Stimulated activated CD8-positive, alpha-beta memory T cell treated with anti-CD3 and anti-CD28 coated beads, Interleukin-12 subunit alpha, Interleukin-12 subunit beta, amount 100 ng/mL, for 1 hour (primary cell): ENCODE results near the gene CCDC30.

ENCODE experiments used
- DNase-seq: peaks from one replicate; pipeline ENCODE4 v3.0.0-alpha.2; 2020; ENCODE audit warnings: low read depth

CCDC30 gene

DNA sequence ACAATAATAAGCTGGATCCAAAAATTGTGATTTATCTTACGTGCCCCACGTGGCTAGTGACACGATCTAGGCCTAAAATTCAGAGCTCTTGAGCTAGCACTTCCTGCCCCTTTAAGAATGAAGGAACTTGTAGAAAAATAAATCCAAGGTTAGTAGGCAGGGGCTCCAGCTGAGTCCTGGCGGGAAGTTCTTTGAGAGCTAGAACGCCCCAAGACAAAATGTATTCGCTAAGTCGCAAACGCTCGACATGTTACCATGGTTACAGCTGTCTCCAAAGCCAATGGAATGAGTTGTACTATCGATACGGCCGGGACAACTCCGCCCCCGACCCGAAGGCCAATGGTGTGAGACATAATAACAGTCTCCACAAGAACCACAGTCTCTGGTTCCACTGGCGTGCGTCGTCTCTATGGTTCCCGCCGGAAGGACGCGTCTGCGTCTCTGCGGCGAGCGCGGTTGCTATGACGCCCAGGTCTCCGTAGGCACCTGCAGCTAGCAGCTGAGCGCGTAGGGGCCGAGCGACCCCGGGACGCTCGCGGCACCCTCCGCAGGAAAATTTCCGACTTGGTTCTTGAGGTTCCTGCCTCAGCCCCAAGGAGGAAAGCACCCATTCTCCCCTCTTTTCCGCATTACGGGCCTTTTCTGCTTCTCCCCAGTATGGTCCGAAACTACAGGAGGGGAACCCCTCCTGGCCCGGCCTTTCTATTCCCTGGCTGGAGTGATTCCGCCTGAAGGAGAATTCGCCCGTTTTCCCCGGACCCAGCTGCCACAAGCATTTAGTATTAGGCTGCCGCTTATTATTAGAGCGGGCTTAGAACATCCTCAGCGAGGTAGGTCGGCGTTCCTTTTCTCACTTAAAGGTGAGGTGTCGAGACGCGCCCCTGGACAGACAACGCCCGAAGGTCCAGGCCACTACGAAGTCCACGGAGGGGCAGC is at the start of gene CCDC30:
Gene CCDC30, plus strand, starts transcription at position 459 of the 936 bp plus-strand sequence. CDS start 17,266 bp downstream, outside the sequence.
- DNase-seq, result peak; percentile 92

DNA sequence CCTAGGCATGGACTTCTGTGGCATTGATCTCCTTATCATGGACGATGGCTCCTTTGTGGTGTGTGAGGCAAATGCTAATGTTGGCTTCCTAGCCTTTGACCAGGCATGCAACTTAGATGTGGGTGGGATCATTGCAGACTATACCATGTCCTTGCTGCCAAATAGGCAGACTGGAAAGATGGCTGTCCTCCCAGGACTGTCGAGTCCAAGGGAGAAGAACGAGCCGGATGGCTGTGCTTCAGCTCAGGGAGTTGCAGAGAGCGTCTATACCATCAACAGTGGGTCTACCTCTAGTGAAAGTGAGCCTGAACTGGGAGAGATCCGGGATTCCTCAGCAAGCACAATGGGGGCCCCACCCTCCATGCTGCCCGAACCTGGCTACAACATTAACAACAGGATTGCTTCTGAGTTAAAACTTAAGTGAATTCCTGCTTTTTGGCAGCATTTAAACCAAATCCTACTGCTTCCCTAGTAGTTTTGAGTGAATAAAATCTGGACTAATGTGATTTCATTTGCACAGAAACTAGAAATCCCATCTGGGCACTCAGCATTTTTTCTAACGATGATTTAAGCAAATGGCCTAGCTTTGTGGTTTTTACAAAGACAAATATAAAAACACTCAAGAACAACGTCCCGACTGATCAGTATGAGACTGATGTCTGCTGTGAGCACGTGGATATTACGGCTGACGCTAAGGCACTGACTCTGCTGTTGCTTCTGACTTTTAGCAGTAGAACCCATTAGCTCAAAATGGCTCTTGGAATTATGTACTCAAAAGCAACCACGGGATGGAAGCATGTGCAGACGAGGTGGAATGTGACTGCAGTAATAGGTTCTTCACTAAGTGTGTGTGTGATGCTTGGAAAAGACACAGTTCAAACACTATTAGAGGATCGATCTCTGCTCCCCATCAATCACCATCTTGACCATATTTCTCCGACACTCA is 48.3 kb upstream of the CCDC30 start:
- DNase-seq, result no peak

GRCh38 chr1:42417166-42417565 is 45.9 kb upstream of the CCDC30 start:
- no peak for DNase-seq

- no peak for DNase-seq
Measured at GRCh38 chr1:42418516-42418915, 44.6 kb upstream of the CCDC30 start.

- no peak for DNase-seq
Measured at GRCh38 chr1:42419126-42419821, 43.8 kb upstream of the CCDC30 start.

DNA sequence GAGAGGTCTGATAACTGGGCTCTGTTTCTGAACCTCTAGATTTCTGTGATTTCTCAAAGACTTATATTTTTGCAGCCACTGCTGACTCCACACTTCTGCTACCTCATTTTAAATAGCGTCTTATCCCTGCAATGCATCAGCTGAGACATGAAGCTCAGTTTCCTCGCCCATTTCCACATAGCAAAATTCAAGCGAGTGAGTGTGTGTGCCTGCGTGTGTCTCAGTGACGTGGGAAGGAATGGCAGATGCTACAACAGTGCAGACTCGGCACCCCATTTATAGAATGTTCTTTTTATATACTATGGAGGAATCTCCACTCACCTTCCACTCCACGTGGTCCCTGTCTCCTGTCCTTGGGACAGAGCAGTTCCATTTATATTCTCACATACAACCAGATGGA is 43.0 kb upstream of the CCDC30 start:
- DNase-seq, result no peak

- no peak for DNase-seq
Measured at GRCh38 chr1:42420911-42421585, 42.0 kb upstream of the CCDC30 start.

GRCh38 chr1:42422737-42423136 is 40.3 kb upstream of the CCDC30 start:
- no peak for DNase-seq

- no peak for DNase-seq
Measured at GRCh38 chr1:42423681-42424080, 39.4 kb upstream of the CCDC30 start.

DNA sequence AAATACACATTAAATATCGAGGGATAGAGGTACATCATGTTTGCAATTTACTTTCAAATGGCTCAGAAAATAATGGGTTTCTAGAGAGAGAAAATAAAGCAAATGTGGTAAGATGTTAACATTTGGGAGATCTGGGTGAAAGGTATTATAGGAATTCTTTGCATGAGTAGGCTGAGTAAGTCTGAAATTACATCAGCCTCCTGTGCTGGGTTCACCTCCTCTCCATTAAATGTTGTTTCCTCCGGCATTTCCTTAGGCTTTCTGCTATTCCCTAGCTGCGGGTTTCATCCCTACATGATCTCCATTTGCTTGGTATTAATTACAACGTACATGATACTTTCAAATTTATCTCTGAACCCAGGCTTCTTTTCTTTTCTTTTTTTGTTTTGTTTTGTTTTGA is 38.9 kb upstream of the CCDC30 start:
- no peak for DNase-seq

DNA sequence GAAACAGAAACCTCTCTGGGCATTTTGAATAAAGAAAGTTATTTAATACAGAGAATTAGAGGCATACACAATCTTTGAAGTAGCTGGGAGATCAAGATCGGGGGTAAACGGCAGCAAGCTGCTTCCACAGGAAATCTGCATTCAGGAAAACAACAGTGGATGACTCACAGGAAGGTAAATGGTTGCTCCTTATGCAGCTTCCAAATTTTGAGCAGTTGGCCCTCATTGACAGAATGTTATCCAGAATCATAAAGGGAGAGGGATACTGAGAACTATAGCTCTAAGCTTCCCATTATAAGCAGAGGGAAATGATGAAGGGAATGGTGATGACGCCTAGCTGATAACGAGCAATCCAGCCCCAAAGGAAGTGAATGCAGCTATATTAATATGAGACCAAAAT is 35.8 kb upstream of the CCDC30 start:
- DNase-seq, result no peak

GRCh38 chr1:42429603-42430002 is 33.5 kb upstream of the CCDC30 start:
- no peak for DNase-seq

- no peak for DNase-seq
Measured at GRCh38 chr1:42430286-42431135, 32.6 kb upstream of the CCDC30 start.

DNA sequence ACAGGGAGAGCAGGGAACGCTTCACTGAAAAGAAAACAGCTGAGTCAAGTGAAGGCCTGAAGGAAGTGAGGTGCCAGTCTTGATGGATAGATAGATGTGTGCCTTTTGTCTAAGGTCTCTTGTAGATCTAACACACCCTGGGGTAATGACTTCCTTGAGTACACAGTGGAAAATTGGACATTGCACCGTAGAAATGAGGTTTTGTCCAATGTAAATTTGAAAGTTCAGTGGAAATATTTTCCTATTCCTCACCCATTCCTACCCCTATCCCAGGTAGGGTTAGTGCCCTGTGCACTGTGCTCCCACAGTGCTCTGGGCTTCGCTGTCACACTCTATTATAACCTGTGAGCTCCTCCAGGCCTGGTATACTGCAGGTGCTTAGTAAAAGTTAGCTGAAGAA is 31.6 kb upstream of the CCDC30 start:
- no peak for DNase-seq

DNA sequence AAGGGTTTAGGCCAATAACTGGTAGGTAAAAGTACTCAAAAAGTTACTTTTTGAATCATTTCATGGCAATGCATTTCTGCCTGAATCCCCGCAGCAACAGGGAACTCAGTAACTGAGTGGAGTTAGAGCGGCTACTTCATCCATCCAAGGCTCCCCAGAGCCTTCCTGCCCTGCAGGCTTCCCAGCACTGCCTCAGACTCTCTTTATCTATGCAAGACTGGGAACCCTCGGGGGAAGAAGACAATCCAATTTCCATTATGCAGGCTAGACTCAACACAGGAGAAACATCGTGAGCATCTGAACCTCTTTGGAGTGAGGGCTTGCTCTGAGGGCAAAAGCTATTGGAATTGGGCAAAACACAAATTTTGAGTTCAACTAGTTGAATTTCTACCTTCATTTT is 30.4 kb upstream of the CCDC30 start:
- no peak for DNase-seq

- no peak for DNase-seq
Measured at GRCh38 chr1:42433369-42433768, 29.7 kb upstream of the CCDC30 start.

GRCh38 chr1:42434340-42434739 is 28.7 kb upstream of the CCDC30 start:
- no peak for DNase-seq

GRCh38 chr1:42439940-42440339 is 23.1 kb upstream of the CCDC30 start:
- DNase-seq, result no peak

GRCh38 chr1:42442662-42443061 is 20.4 kb upstream of the CCDC30 start:
- DNase-seq, result no peak

GRCh38 chr1:42449256-42449655 is 13.8 kb upstream of the CCDC30 start:
- no peak for DNase-seq

GRCh38 chr1:42450061-42450460 is 13.0 kb upstream of the CCDC30 start:
- DNase-seq, result no peak
